Fibroblast of the conjunctiva (primary cell): ENCODE results near the gene HBP1.
"Not testable (repeated sequence)": the region's sequence is repeated elsewhere in the genome, so short reads cannot be mapped to it uniquely, and the experiment has no call there.

Source experiments
- DNase-seq: peaks from one replicate; pipeline ENCODE4 v3.0.0-alpha.2; 2010; ENCODE audit warnings: low read depth

HBP1 gene

GRCh38 chr7:107168233-107169119 is at the start of gene HBP1:
Gene HBP1 (plus strand): TSS chr7:107169003. CDS start chr7:107179894, 10,891 bp downstream.
- DNase-seq = peak; percentile 100

GRCh38 chr7:107119376-107120105 is 49.3 kb upstream of the HBP1 start:
- no peak for DNase-seq

DNA sequence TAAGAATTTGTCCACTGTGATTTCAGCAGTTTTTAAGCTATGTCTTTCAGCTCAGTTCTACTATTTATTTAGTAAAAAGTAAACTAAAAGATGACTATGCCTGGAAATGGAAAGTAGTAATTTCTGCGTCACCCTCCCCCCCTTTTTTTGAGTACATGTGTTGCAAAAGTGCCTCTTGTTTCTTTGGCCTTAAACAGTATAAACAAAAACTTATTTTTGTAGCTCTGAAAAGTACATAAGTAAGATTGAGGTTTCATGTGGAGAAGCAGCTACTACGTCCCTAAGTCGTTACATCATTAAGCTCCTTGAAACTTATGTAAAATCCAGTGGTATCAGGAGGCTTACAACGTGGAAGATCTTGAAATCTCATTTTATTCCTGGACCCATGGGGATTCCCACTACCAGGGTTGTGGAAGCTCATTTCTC is 46.3 kb upstream of the HBP1 start:
- DNase-seq = peak; percentile 13

DNA sequence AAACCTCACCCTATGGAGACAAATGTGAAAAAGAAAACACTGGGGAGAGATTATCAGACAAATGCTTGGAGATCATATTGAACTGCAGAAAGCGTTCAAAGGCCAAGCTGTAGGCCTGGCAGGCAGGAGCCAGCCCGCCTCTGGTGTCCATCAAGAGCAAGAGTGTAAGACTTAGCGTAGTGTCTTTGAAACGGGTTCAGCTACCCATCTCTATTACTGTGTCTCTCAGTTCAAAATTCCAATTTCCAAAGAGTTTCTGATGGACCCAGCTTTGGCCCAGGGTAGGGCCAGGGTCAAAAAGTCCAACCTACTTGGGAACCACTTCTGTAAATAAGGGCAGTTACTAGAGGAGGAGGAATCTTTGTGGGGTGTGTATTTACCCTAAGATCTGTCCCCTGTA is 45.4 kb upstream of the HBP1 start:
- no peak for DNase-seq

GRCh38 chr7:107125475-107125874 is 43.3 kb upstream of the HBP1 start:
- DNase-seq = no peak

DNA sequence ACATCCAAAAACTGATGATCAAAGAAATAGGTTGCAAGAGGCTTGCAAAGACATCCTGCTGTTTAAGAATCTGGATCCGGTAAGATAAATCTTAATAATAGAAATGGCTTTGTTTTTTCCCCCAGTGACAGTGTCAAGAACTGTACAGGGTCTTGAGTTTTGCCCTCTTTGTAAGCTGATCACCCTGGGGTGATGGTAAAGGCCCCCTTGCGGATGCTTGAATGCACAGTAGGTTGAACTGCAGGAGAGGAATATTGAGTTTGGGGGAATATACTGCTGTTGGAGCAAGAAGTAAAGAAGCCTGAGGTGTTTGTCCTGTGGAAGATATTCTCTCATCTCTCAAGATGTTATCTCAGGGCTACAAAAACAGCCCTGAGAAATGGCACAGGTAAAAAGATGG is 40.6 kb upstream of the HBP1 start:
- no peak for DNase-seq

GRCh38 chr7:107128748-107129147 is 40.1 kb upstream of the HBP1 start:
- DNase-seq = no peak

GRCh38 chr7:107130487-107131220 is 38.1 kb upstream of the HBP1 start:
- no peak for DNase-seq

- no peak for DNase-seq
Measured at GRCh38 chr7:107133396-107133795, 35.4 kb upstream of the HBP1 start.

DNA sequence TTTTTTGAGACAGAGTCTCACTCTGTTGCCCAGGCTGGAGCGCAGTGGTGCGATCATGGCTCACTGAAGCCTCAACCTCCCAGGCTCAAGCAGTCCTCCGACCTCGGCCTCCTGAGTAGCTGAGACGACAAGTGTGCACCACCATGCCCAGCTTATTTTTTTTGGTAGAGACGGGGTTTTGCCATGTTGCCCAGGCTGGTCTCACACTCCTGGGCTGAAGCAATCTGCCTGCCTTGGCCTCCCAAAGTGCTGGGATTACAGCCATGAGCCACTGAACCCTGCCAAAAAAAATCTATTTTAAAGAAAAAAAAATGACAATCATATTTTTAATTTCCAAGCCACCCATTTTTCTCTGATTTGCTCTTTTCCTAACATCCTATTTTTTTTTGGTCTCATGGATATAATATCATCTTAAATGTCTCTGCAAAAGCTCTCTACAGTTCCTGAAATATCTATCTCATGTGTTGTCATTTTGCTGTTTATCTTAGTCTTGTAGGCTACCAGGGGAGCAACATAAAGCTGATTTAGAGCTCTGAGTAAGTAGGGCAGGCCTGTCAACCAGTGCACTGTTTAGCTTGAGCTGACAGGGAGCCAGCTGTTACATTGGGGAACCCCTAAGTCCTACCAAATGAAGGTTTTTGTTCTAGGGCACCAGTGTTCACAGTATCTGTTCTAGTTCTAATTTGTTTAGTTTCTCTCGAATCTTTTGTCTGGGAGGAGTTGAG is 29.9 kb upstream of the HBP1 start:
- DNase-seq = no peak

GRCh38 chr7:107143875-107144274 is 24.9 kb upstream of the HBP1 start:
- not testable (repeated sequence) for DNase-seq

GRCh38 chr7:107145067-107145838 is 23.6 kb upstream of the HBP1 start:
- DNase-seq = no peak

DNA sequence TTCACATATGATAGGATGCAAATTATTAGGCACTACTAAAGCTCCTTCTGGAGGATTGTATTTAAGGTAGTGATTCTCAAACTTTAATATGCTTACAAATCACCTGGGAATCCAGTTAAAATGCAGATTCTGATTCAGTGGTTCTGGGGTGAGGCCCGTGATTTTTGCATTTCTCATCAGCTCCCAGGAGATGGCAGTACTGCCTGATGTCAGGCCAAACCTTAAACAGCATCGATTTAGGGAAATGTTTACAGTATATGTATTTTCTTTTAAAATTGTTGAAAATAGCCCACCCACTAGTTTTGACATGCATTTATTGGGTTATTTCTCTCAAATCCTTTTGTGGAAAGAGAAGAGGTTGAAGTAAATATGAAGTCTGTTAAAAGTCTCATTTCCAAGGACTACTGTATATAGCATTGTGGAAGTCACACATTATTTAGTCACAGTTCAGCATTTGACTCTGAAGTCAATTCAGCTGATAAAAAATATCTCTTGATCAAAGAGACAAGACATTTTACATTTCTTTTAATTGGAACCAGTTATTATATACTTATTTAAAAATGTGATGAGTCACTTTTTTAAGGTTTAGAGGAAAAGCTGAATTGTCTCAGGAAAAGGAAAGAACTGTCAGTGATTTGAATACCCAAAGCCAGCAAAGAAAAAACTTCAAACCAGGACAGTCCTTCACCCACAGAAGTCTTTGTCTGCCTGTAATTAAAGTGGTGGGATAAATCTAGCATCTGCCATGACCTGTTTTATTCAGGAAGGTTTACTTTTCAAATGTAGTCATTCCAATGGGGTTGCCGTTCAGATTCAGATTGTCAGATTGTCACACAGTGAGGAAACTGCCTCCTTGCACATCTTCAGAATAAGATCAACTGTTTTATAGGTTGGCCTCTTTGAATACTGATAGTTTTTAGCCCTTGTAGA is 21.1 kb upstream of the HBP1 start:
- peak; percentile 23 for DNase-seq

DNA sequence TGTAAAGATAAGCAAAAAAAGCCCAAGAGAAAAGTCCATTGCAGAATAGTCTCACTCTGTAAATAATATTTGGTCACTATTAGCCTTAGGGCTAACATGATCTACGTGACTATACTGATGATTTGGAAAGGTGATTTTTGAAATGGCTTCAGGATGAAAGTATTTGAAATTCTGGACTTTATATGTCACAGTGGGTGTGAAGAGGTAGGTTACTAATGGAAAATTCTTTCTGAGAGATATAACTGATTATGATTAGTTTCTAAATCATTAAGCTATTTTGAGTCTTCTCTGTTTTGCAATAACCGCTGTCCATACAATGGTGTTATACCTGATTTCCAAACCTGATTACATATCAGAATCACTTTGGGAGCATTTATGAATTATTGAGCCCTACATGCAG is 20.1 kb upstream of the HBP1 start:
- DNase-seq = no peak

- DNase-seq = no peak
Measured at GRCh38 chr7:107149863-107150262, 18.9 kb upstream of the HBP1 start.

DNA sequence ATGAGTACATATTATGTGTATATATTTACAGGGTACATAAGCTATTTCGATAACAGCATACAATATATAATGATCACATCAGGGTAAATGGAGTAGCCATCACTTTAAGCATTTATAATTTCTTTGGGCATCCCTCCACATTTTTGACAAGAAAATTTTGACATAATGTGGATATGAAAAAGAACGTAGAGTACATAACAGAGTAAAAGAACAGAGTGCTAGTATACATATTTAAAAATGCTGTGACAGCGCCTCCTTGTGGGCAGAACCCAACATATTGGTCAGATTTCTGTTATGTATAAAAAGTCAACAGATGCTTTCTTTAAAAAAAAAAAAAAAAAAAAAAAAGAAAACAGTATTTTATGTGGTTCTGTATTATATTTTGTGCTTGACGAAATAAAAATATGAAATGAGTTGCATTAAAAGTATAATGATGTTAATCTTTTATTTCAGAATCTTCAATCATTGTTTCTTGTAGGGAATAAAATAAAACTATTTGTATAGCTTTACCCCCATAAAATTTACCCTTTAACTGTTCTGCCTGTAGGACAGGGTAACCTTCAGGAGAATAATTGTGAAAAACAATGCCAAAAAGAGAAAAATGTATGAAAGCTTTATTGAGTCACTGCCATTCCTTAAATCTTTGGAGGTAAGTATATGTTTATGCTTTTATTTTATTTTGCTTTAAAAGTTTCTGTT is 18.3 kb upstream of the HBP1 start:
- peak; percentile 50 for DNase-seq

DNA sequence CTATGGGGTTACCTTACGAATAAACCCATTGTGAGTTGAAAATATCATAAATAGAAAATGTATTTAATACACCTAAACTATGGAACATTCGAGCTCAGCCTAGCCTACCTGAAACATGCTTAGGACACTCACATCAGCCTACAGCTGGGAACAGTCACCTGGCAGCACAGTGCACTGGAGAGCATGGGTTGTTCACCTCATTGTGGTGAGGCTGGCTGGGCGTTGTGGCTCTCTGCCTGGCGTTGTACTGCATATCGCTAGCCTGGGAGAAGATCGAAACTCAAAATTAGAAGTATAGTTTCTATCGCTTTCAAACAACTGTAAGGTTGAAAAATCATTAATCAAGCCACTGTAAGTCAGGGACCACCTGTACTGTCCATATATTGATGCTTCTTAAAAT is 17.3 kb upstream of the HBP1 start:
- no peak for DNase-seq

DNA sequence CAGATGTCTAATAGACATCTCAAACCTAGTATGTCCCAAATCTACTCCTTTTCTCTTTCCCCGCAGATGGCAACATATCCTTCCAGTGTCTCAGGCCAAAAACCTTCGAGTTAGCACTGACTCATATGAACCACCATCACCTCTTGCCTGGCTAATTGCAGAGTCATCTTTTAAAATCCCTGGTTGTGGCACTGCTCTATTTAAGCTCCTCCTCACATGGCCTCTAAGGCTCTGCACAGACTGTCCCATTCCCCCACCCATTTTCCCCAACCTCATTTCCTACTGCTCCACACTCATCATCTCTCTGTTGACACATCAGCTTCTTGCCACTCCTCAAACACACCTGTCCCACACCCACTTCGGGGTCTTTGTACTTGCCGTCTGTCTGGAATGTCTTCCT is 16.8 kb upstream of the HBP1 start:
- DNase-seq = no peak

GRCh38 chr7:107154826-107155225 is 14.0 kb upstream of the HBP1 start:
- no peak for DNase-seq
